Measurements from ENCODE around the gene ATOH1. TPM values are rescaled to one million over a fixed set of nuclear protein-coding genes. Genes with fewer than 3 reads are reported as not detected.

Gene ATOH1
- total and polyA plus RNA-seq, 2 of the 4 experiments (the other 2 are of a cell fraction) = not detected

DNA sequence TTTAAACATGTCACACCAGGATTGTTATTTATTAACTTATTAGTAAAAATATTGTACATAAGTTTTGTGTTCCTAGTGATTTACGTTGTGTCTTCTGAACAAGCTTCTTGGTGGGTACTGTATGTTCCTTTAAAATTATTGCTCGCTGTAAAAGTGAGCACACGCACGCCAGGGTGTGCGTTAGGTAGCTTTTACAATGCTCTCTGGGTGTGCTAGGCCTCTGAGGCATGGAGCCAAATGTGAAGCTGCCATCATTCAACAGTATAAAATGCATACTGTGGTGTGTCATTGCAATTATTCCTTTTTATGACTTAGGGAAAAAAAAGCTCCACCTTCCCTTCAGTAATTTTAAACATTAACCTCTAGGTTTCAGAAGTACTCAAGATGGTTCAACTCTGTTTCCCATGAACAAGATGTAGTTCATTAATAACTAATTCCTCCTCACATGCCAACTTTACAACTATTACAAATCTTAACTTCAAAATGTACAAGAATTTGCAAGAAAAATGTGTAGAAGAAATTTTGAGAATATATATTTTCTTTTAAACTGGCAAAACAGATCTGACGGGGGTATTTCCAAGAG is 42.4 kb downstream of the ATOH1 start:
- Histone ChIP-seq H3K14ac (replicated peaks; ENCODE audit: low read depth, low read length) (no peak overlapping the region), H3K4me2 (ENCODE audit: low read depth, low read length) (no peak overlapping the region), H3K9ac (ENCODE audit: low read depth, low read length) (no peak overlapping the region), H3K23ac (ENCODE audit: low read depth, low read length) (no peak overlapping the region), H4K8ac (ENCODE audit: low read depth in 2 of 2, low read length in 2 of 2) (no peak overlapping the region), H3K9me3 (ENCODE audit: control insufficient read depth, insufficient read depth, low read length) (no peaks in the 10 kb centered on the region), H4K91ac (ENCODE audit: insufficient read depth, low read depth, low read length) (no peak overlapping the region), H4K5ac (ENCODE audit: low read depth, low read length) (no peak overlapping the region), H3K27ac (ENCODE audit: insufficient read depth, low read length) (no peak overlapping the region), H3K36me3 (ENCODE audit: control insufficient read depth, insufficient read depth, low read length) (no peaks in the 10 kb centered on the region), H3K56ac (ENCODE audit: extremely low read depth, insufficient read depth, low read length) (no peak overlapping the region), H4K20me1 (ENCODE audit: insufficient read depth, low read length) (no peaks in the 10 kb centered on the region), H3K4me1 (ENCODE audit: control insufficient read depth, insufficient read depth, low read length) (no peaks in the 10 kb centered on the region), H2AFZ (replicated peaks; ENCODE audit: low read length, poor library complexity) (no peak overlapping the region), H3K79me1 (ENCODE audit: low read depth in 1 of 2, low read length in 2 of 2) (no peaks in the 10 kb centered on the region), H3K18ac (ENCODE audit: low read depth, low read length) (no peak overlapping the region), H2AK9ac (replicated peaks; ENCODE audit: low read depth, low read length, poor library complexity) (no peak overlapping the region), H2BK5ac (ENCODE audit: low read depth, low read length, poor library complexity, severe bottlenecking) (no peak overlapping the region), H2AK5ac (ENCODE audit: low read depth, low read length) (no peak overlapping the region), H3K4ac (ENCODE audit: low read depth, low read length) (no peak overlapping the region), H3K27me3 (ENCODE audit: control insufficient read depth, insufficient read depth, low read length) (no peaks in the 10 kb centered on the region), H3K9me1 (ENCODE audit: insufficient read depth, low read length) (no peaks in the 10 kb centered on the region), H2BK15ac (ENCODE audit: low read depth, low read length) (no peak overlapping the region), H3K4me3 (ENCODE audit: insufficient read depth, low read depth, low read length) (no peak overlapping the region), H2BK120ac (ENCODE audit: low read depth, low read length) (no peak overlapping the region), H2BK20ac (ENCODE audit: low read depth, low read length) (no peak overlapping the region)
- ChIA-PET POLR2A (ENCODE audit: unreplicated experiment) (no interaction called here), CTCF (no interaction called here)
- dilution Hi-C loops (cut with HindIII; ENCODE audit: low sequenced_read_pairs, unreplicated experiment) = no loop called here
- ATAC-seq (ENCODE audit: low read depth) (no peak), DNase-seq (no peak)
- TF ChIP-seq POLR2A (IDR thresholded peaks at IDR 0.05; ENCODE audit: low read depth, low read length) = no peak
- WGBS, 2 experiments (ENCODE audit: extremely low coverage in 2 of 2, insufficient read length in 1 of 2) = 20% methylated on average over 1 of the region's 6 CpGs; no CpG with 5 or more reads in 1 of the 2 experiments
- intact Hi-C loops (cut with micrococcal nuclease) = no loop called here
- in situ Hi-C loops (cut with MboI; ENCODE audit: low sequenced_read_pairs) = no loop called here
- BruUV-seq (replicated peaks) = no TSS peak

All from IMR-90 (cell line).